Measurements from ENCODE around the gene OIP5. TPM values are rescaled to one million over a fixed set of nuclear protein-coding genes. Genes with fewer than 3 reads are reported as not detected.

OIP5 gene
- total and polyA plus RNA-seq, 10 of the 15 experiments (the other 5 are each of a cell fraction or from before 2014, with no cell fraction given) = 4.8 to 61.4 (median 22.1) TPM

- no peak overlapping the region for H3K4me3 ChIP-seq
- no peaks in the 10 kb centered on the region for H3K79me2 ChIP-seq (ENCODE audit: control insufficient read depth, insufficient read depth, low read length)
- peaks cover 3 to 6% of the 10 kb centered on the region in 2 experiments; a peak in 3 of 4 replicates for H3K36me3 ChIP-seq (ENCODE audit: control insufficient read depth in 2 of 2, insufficient read depth in 2 of 2, low read length in 1 of 2)
- H3K9ac ChIP-seq (ENCODE audit: control insufficient read depth, insufficient read depth, low read length) = no peak overlapping the region
- H4K20me1 ChIP-seq (ENCODE audit: control insufficient read depth, insufficient read depth) = no peaks in the 10 kb centered on the region
- ChIA-PET CTCF (no interaction called here), SMC1A (ENCODE audit: uncharacterized antibody, unreplicated experiment) (interaction anchor here (1.6 kb wide), 1 partner anchor 79 kb away, joined by 3 read pairs; no protein-coding TSS in a partner anchor), POLR2A (interaction anchor here (1.0 to 2.8 kb wide), 2 partner anchors 10 to 98 kb away, joined by 4 to 9 read pairs; no protein-coding TSS in a partner anchor), RAD21 (ENCODE audit: unreplicated experiment) (interaction anchor here (0.7 kb wide), 1 partner anchor 10 kb away, joined by 3 read pairs; no protein-coding TSS in a partner anchor)
- in situ Hi-C loops (cut with MboI) = no loop called here
- TF ChIP-seq CHD2 (IDR thresholded peaks at IDR 0.05; ENCODE audit: borderline replicate concordance, low read depth, low read length) = no peak
- no peak for TF ChIP-seq CBX3 (IDR thresholded peaks at IDR 0.05; ENCODE audit: borderline replicate concordance, low read depth)
- no peak for TF ChIP-seq SUPT20H (IDR thresholded peaks at IDR 0.05; ENCODE audit: borderline replicate concordance, control insufficient read depth, low read depth, low read length)
- TF ChIP-seq NRF1 (conservative IDR thresholded peaks at IDR 0.05; ENCODE audit: low read depth, low read length) = no peak
- TF ChIP-seq KDM1A (IDR thresholded peaks at IDR 0.05; ENCODE audit: borderline replicate concordance) = no peak
- TF ChIP-seq RAD51 (IDR thresholded peaks at IDR 0.05) = no peak
- no peak for TF ChIP-seq CBFB (IDR thresholded peaks at IDR 0.05; ENCODE audit: low read depth)
- TF ChIP-seq BCL11A (IDR thresholded peaks at IDR 0.05; ENCODE audit: low read depth, low read length) = no peak
- TF ChIP-seq, protein P1, sequence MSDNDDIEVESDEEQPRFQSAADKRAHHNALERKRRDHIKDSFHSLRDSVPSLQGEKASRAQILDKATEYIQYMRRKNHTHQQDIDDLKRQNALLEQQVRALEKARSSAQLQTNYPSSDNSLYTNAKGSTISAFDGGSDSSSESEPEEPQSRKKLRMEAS (IDR thresholded peaks at IDR 0.05; ENCODE audit: low read depth, low read length) = no peak
- no peak for TF ChIP-seq IKZF2 (IDR thresholded peaks at IDR 0.05)
- no peak for TF ChIP-seq SMAD1 (IDR thresholded peaks at IDR 0.05; ENCODE audit: low read depth, partially characterized antibody)
- no peak for TF ChIP-seq SKIL (IDR thresholded peaks at IDR 0.05; ENCODE audit: low read depth, poor library complexity, severe bottlenecking)
- TF ChIP-seq EED (IDR thresholded peaks at IDR 0.05; ENCODE audit: low read depth) = no peak
- no peak for TF ChIP-seq RCOR1 (conservative IDR thresholded peaks at IDR 0.05; ENCODE audit: low read depth, low read length)
- TF ChIP-seq LARP7 (IDR thresholded peaks at IDR 0.05) = no peak
- TF ChIP-seq ZSCAN29 (IDR thresholded peaks at IDR 0.05) = no peak
- TF ChIP-seq CTCF (IDR thresholded peaks at IDR 0.05 in 2 of 3, conservative IDR thresholded peaks at IDR 0.05 in 1 of 3; ENCODE audit: control insufficient read depth in 2 of 3, extremely low read depth in 1 of 3, insufficient read depth in 1 of 3, low read depth in 3 of 3, low read length in 3 of 3) = no peak
- no peak for TF ChIP-seq TARDBP (IDR thresholded peaks at IDR 0.05; ENCODE audit: borderline replicate concordance)
- TF ChIP-seq GABPA (IDR thresholded peaks at IDR 0.05; ENCODE audit: low read depth) = no peak
- no peak for TF ChIP-seq SMC3 (IDR thresholded peaks at IDR 0.05; ENCODE audit: borderline replicate concordance, low read length)
- H3K27ac ChIP-seq (ENCODE audit: control insufficient read depth, insufficient read depth) = no peak overlapping the region
- FAIRE-seq = no peak
- DNase-seq (ENCODE audit: low read depth, low spot score) = no peak
- H3K27me3 ChIP-seq (replicated peaks in 1 of 2; ENCODE audit: control insufficient read depth in 2 of 2, insufficient read depth in 2 of 2, low read length in 1 of 2) = no peaks in the 10 kb centered on the region
- 100% methylated on average over 1 of the region's 1 CpG for WGBS (ENCODE audit: insufficient coverage, insufficient replicate concordance, low lambda C conversion rate, missing lambda C conversion rate)
- BruUV-seq (replicated peaks) = no TSS peak
- intact Hi-C loops (cut with micrococcal nuclease; ENCODE audit: unreplicated experiment) = no loop called here
- H3K4me1 ChIP-seq (ENCODE audit: control insufficient read depth, insufficient read depth, low read length) = peaks cover 7% of the 10 kb centered on the region
- no peak overlapping the region for H2AFZ ChIP-seq (ENCODE audit: control insufficient read depth, low read depth, low read length)
- no peak for ATAC-seq
- H3K9me3 ChIP-seq (replicated peaks; ENCODE audit: control insufficient read depth, insufficient read depth, low read length) = no peaks in the 10 kb centered on the region
- H3K4me2 ChIP-seq (ENCODE audit: control insufficient read depth, insufficient read depth) = no peak overlapping the region
Measured at GRCh38 chr15:41301587-41301986, 30.8 kb downstream of the OIP5 start.
